Measurements from ENCODE around the gene CORIN. TPM values are rescaled to one million over a fixed set of nuclear protein-coding genes. Genes with fewer than 3 reads are reported as not detected.

CORIN gene
- total and polyA plus RNA-seq, 5 donors, result 66.2 to 226 (median 175) TPM

- Histone ChIP-seq H3K4me3 (ENCODE audit: low read length) (no peak overlapping the region), H3K4me1 (ENCODE audit: control insufficient read depth, insufficient read depth, low read length) (no peaks in the 10 kb centered on the region), H3K27ac (ENCODE audit: low read length) (no peak overlapping the region), H3K27me3 (ENCODE audit: control insufficient read depth, insufficient read depth) (no peaks in the 10 kb centered on the region), H3K9me3 (ENCODE audit: control insufficient read depth, low read length) (no peaks in the 10 kb centered on the region)
- DNase-seq (no peak), ATAC-seq (no peak)
- intact Hi-C loops (cut with DNase I), result no loop called here
- WGBS, result 77% methylated on average over 2 of the region's 2 CpGs
Measured at GRCh38 chr4:47858006-47858405, 20.1 kb upstream of the CORIN start.

GRCh38 chr4:47856713-47857112 is 18.8 kb upstream of the CORIN start:
- H3K4me3 ChIP-seq (ENCODE audit: low read length), result no peak overlapping the region
- DNase-seq (no peak), ATAC-seq (no peak)
- WGBS, result 77% methylated on average over 1 of the region's 1 CpG
- intact Hi-C loops (cut with DNase I), result no loop called here
- no peaks in the 10 kb centered on the region for H3K4me1 ChIP-seq (ENCODE audit: control insufficient read depth, insufficient read depth, low read length)
- H3K27ac ChIP-seq (ENCODE audit: low read length), result no peak overlapping the region
- H3K27me3 ChIP-seq (ENCODE audit: control insufficient read depth, insufficient read depth), result no peaks in the 10 kb centered on the region
- H3K9me3 ChIP-seq (ENCODE audit: control insufficient read depth, low read length), result no peaks in the 10 kb centered on the region

- H3K4me1 ChIP-seq (ENCODE audit: control insufficient read depth, insufficient read depth, low read length), result no peaks in the 10 kb centered on the region
- 98% methylated on average over 2 of the region's 2 CpGs for WGBS
- DNase-seq (no peak), ATAC-seq (no peak)
- no peak overlapping the region for H3K4me3 ChIP-seq (ENCODE audit: low read length)
- intact Hi-C loops (cut with DNase I), result no loop called here
- no peaks in the 10 kb centered on the region for H3K27me3 ChIP-seq (ENCODE audit: control insufficient read depth, insufficient read depth)
- no peak overlapping the region for H3K27ac ChIP-seq (ENCODE audit: low read length)
- no peaks in the 10 kb centered on the region for H3K9me3 ChIP-seq (ENCODE audit: control insufficient read depth, low read length)
Measured at GRCh38 chr4:47855350-47855749, 17.5 kb upstream of the CORIN start.

- DNase-seq, result no peak
- Histone ChIP-seq H3K4me3 (ENCODE audit: low read length) (no peak overlapping the region), H3K9me3 (ENCODE audit: control insufficient read depth, low read length) (no peaks in the 10 kb centered on the region), H3K27me3 (ENCODE audit: control insufficient read depth, insufficient read depth) (no peaks in the 10 kb centered on the region), H3K4me1 (ENCODE audit: control insufficient read depth, insufficient read depth, low read length) (no peaks in the 10 kb centered on the region), H3K27ac (ENCODE audit: low read length) (no peak overlapping the region)
- intact Hi-C loops (cut with DNase I), result no loop called here
- WGBS, result 29% methylated on average over 1 of the region's 1 CpG
- peak; percentile 50 to 66 for ATAC-seq
Measured at GRCh38 chr4:47852136-47852535, 14.3 kb upstream of the CORIN start.

- no peak overlapping the region for H3K27ac ChIP-seq (ENCODE audit: low read length)
- no peaks in the 10 kb centered on the region for H3K9me3 ChIP-seq (ENCODE audit: control insufficient read depth, low read length)
- DNase-seq, result no peak
- no peak overlapping the region for H3K4me3 ChIP-seq (ENCODE audit: low read length)
- no peak for ATAC-seq
- 43% methylated on average over 1 of the region's 1 CpG for WGBS
- H3K4me1 ChIP-seq (ENCODE audit: control insufficient read depth, insufficient read depth, low read length), result no peaks in the 10 kb centered on the region
- intact Hi-C loops (cut with DNase I), result no loop called here
- H3K27me3 ChIP-seq (ENCODE audit: control insufficient read depth, insufficient read depth), result no peaks in the 10 kb centered on the region
Measured at GRCh38 chr4:47849466-47849865, 11.6 kb upstream of the CORIN start.

GRCh38 chr4:47848041-47848440 is 10.2 kb upstream of the CORIN start:
- no peak overlapping the region for H3K4me3 ChIP-seq (ENCODE audit: low read length)
- no peaks in the 10 kb centered on the region for H3K9me3 ChIP-seq (ENCODE audit: control insufficient read depth, low read length)
- H3K27ac ChIP-seq (ENCODE audit: low read length), result no peak overlapping the region
- no peaks in the 10 kb centered on the region for H3K27me3 ChIP-seq (ENCODE audit: control insufficient read depth, insufficient read depth)
- ATAC-seq (no peak), DNase-seq (no peak)
- WGBS, result 78% methylated on average over 2 of the region's 2 CpGs
- no peaks in the 10 kb centered on the region for H3K4me1 ChIP-seq (ENCODE audit: control insufficient read depth, insufficient read depth, low read length)
- intact Hi-C loops (cut with DNase I), result no loop called here

GRCh38 chr4:47842985-47843384 is 5.1 kb upstream of the CORIN start:
- no peak for ATAC-seq
- Histone ChIP-seq H3K27me3 (ENCODE audit: control insufficient read depth, insufficient read depth) (no peaks in the 10 kb centered on the region), H3K9me3 (ENCODE audit: control insufficient read depth, low read length) (no peaks in the 10 kb centered on the region), H3K27ac (ENCODE audit: low read length) (no peak overlapping the region), H3K4me1 (ENCODE audit: control insufficient read depth, insufficient read depth, low read length) (no peaks in the 10 kb centered on the region), H3K4me3 (ENCODE audit: low read length) (no peak overlapping the region)
- intact Hi-C loops (cut with DNase I), result no loop called here
- DNase-seq, result no peak

- H3K4me1 ChIP-seq (ENCODE audit: control insufficient read depth, insufficient read depth, low read length), result no peaks in the 10 kb centered on the region
- ATAC-seq (no peak), DNase-seq (no peak)
- H3K9me3 ChIP-seq (ENCODE audit: control insufficient read depth, low read length), result no peaks in the 10 kb centered on the region
- no peaks in the 10 kb centered on the region for H3K27me3 ChIP-seq (ENCODE audit: control insufficient read depth, insufficient read depth)
- intact Hi-C loops (cut with DNase I), result no loop called here
- H3K4me3 ChIP-seq (ENCODE audit: low read length), result no peak overlapping the region
- 72% methylated on average over 1 of the region's 1 CpG for WGBS
- no peak overlapping the region for H3K27ac ChIP-seq (ENCODE audit: low read length)
Measured at GRCh38 chr4:47840291-47840690, 2.4 kb upstream of the CORIN start.

- Histone ChIP-seq H3K27ac (ENCODE audit: low read length) (peak overlapping the region; percentile 25), H3K4me3 (ENCODE audit: low read length) (no peak overlapping the region), H3K4me1 (ENCODE audit: control insufficient read depth, insufficient read depth, low read length) (no peaks in the 10 kb centered on the region), H3K9me3 (ENCODE audit: control insufficient read depth, low read length) (no peaks in the 10 kb centered on the region), H3K27me3 (ENCODE audit: control insufficient read depth, insufficient read depth) (no peaks in the 10 kb centered on the region)
- DNase-seq, result peak in 1 of 3 donors; percentile 27
- no peak for ATAC-seq
- intact Hi-C loops (cut with DNase I), result loop anchor here in 3 of 4 donors (5.0 to 10.0 kb wide), 3 partner anchors 84 to 137 kb away; no protein-coding TSS in a partner anchor
- 37% methylated on average over 5 of the region's 5 CpGs for WGBS
Measured at GRCh38 chr4:47839259-47839658, 1.4 kb upstream of the CORIN start.

GRCh38 chr4:47838445-47838844 is 578 bp upstream of the CORIN start:
- no peak for DNase-seq
- WGBS, result 44% methylated on average over 4 of the region's 4 CpGs
- Histone ChIP-seq H3K27me3 (ENCODE audit: control insufficient read depth, insufficient read depth) (no peaks in the 10 kb centered on the region), H3K9me3 (ENCODE audit: control insufficient read depth, low read length) (no peaks in the 10 kb centered on the region), H3K4me1 (ENCODE audit: control insufficient read depth, insufficient read depth, low read length) (no peaks in the 10 kb centered on the region), H3K4me3 (ENCODE audit: low read length) (peak overlapping the region; percentile 50), H3K27ac (ENCODE audit: low read length) (peak overlapping the region; percentile 69)
- intact Hi-C loops (cut with DNase I), result loop anchor here in 3 of 4 donors (5.0 to 10.0 kb wide), 3 partner anchors 84 to 136 kb away; no protein-coding TSS in a partner anchor
- ATAC-seq, result no peak

- DNase-seq, result peak; percentile 32 to 77 (median 70)
Measured at GRCh38 chr4:47837094-47837907, 566 bp downstream of the CORIN start.

More at GRCh38 chr4:47837094-47837907, 566 bp downstream of the CORIN start:
- peak; percentile 71 to 76 for ATAC-seq
- peak overlapping the region; percentile 26 for H3K27ac ChIP-seq (ENCODE audit: low read length)
- no peaks in the 10 kb centered on the region for H3K27me3 ChIP-seq (ENCODE audit: control insufficient read depth, insufficient read depth)
- under 1% methylated on average over 58 of the region's 58 CpGs for WGBS
- intact Hi-C loops (cut with DNase I), result loop anchor here (2.0 to 10.0 kb wide), 4 partner anchors 82 to 135 kb away; no protein-coding TSS in a partner anchor
- H3K4me1 ChIP-seq (ENCODE audit: control insufficient read depth, insufficient read depth, low read length), result no peaks in the 10 kb centered on the region
- peak overlapping the region; percentile 50 for H3K4me3 ChIP-seq (ENCODE audit: low read length)
- no peaks in the 10 kb centered on the region for H3K9me3 ChIP-seq (ENCODE audit: control insufficient read depth, low read length)

Data from right cardiac atrium (tissue), 5 donors.